GM12864 (cell line): ENCODE measurements around the gene ADORA3.

Source experiments
- DNase-seq: peaks from one replicate; pipeline ENCODE4 v3.0.0-alpha.2; 2011; ENCODE audit warnings: low read depth
- H3K4me3 ChIP-seq: 2 replicates; pipeline ENCODE4 v1.5.1; 2011; ENCODE audit warnings: mild to moderate bottlenecking, low read depth, low read length, control low read depth
- TF ChIP-seq, protein P1 (sequence below): IDR thresholded peaks from 2 replicates; pipeline ENCODE4 v1.5.1; 2011; ENCODE audit warnings: low read depth, mild to moderate bottlenecking, moderate library complexity, low read length, control low read depth, inconsistent platforms; ENCODE audit errors: missing control alignments

ADORA3 gene

DNA sequence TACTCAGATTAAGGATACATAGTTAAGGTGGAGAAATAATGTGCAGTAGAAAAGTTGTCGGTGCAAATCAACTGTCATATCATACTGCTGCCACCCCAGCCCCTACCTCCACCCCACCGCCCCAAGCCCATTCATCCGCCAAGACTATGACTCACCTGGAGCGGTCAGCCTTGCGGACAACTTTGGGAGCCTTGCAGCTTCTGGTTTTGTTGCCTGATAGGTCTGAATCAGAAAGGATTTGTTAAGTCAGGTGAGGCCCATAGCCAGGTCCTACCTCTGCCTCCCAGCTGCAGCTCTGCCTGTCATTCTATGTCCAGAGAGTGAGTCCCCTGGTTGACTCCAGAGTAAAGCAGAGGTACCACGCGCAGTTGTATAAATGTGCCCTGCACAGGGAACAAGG is 17.0 kb downstream of the ADORA3 start:
- TF ChIP-seq, protein P1, sequence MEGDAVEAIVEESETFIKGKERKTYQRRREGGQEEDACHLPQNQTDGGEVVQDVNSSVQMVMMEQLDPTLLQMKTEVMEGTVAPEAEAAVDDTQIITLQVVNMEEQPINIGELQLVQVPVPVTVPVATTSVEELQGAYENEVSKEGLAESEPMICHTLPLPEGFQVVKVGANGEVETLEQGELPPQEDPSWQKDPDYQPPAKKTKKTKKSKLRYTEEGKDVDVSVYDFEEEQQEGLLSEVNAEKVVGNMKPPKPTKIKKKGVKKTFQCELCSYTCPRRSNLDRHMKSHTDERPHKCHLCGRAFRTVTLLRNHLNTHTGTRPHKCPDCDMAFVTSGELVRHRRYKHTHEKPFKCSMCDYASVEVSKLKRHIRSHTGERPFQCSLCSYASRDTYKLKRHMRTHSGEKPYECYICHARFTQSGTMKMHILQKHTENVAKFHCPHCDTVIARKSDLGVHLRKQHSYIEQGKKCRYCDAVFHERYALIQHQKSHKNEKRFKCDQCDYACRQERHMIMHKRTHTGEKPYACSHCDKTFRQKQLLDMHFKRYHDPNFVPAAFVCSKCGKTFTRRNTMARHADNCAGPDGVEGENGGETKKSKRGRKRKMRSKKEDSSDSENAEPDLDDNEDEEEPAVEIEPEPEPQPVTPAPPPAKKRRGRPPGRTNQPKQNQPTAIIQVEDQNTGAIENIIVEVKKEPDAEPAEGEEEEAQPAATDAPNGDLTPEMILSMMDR, result no peak
- DNase-seq, result no peak
- no peak overlapping the region for H3K4me3 ChIP-seq

DNA sequence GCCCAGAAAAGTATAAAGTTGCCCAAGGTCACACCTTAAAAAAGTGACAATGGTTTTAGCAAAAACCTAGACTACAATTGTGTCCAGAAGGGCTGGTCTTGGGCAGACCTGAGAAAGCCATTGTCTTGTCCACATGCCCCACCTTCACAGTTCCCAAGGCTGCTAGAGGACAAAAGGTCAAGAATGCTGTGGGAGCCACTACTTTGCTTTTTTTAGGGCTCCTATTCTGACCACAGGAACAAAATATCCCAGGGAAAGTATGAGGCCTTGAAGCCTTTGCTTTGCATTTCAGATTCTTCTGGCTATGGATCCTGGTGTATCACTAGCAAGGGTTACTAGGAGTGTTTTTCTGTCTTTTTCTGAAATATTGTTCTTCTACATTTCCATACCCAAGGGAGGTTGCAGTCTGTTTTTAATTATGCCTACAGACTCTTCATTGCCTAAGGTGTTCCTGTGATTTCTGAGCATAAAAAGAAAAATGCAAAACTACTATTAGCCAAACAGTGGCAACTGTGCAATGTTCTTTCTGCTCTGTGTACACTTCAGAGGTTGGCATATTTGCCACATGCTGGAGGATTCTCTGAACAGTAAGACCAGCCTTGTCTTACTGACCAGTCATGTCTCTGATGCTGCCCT is 18.9 kb downstream of the ADORA3 start:
- TF ChIP-seq, protein P1, result no peak
- no peak overlapping the region for H3K4me3 ChIP-seq
- no peak for DNase-seq

DNA sequence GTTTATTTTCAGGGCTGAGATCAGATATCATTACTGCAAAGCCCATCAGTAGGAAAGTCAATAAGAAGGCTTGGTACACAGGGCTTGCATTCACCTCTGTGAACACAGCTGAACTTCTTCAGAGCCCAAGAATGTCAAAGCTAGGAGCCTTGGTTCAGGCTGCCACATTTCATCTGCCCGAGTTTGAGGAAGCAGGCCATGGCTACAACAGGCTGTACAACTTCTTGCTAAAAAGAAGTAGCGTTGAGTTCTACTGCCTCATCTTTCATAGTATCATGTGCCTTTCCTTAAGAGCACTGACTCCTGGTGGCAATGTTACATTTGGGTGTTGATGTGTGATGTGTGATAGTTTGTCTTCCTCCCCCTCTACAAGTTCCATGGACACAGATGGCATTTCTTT is 19.6 kb downstream of the ADORA3 start:
- H3K4me3 ChIP-seq, result no peak overlapping the region
- DNase-seq, result no peak
- TF ChIP-seq, protein P1, result no peak

- no peak overlapping the region for H3K4me3 ChIP-seq
- no peak for DNase-seq
- TF ChIP-seq, protein P1, result no peak
Measured at GRCh38 chr1:111483166-111483565, 20.3 kb downstream of the ADORA3 start.

GRCh38 chr1:111481387-111482221 is 21.8 kb downstream of the ADORA3 start:
- TF ChIP-seq, protein P1, result peak; percentile 81
- no peak overlapping the region for H3K4me3 ChIP-seq
- no peak for DNase-seq

GRCh38 chr1:111480674-111481073 is 22.8 kb downstream of the ADORA3 start:
- H3K4me3 ChIP-seq, result no peak overlapping the region
- DNase-seq, result no peak
- TF ChIP-seq, protein P1, result no peak
